GM18873 (cell line): ENCODE measurements around the gene SLC4A2.

Source experiments
- ATAC-seq: cut with Tn5 transposase; IDR thresholded peaks from one replicate; pipeline ENCODE4 v1.9.1; 2021; ENCODE audit warnings: mild to moderate bottlenecking, moderate library complexity, moderate number of reproducible peaks; ENCODE audit not compliant: unreplicated experiment, low FRiP score

Gene SLC4A2

DNA sequence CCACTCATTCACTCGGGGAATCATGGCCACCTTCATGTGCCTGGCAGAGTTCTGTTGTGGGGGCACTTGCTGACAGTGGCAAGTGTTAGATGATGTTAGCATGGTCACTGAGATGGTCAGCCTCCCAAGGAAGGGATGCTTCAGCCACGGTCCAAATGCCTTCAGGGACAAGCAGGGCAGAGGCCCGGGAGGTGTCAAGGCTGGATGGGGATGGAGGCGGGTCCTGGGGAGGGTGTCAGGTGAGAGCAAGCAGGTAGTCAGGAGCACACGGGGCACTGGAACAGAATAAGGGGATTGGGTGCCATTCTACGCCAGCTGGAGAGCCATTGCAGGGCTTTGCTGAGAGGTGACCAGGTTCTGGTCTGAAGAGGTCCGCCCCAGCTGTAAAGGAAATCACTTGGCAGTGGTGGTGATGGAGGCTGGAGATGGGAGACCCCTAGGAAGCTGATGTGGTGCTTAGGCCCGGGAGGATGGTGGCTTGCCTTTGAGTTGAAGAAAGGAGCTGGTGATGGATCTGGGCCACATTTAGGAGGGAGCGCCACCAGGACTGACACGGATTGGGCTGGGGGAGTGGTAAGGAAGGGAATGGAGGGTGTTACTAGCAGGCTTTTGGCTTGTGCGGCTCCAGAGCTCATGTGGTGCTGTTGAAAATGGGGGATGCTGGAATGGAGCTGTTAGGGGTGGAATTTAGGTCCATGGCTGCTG is 51.0 kb downstream of the SLC4A2 start:
- no peak for ATAC-seq

DNA sequence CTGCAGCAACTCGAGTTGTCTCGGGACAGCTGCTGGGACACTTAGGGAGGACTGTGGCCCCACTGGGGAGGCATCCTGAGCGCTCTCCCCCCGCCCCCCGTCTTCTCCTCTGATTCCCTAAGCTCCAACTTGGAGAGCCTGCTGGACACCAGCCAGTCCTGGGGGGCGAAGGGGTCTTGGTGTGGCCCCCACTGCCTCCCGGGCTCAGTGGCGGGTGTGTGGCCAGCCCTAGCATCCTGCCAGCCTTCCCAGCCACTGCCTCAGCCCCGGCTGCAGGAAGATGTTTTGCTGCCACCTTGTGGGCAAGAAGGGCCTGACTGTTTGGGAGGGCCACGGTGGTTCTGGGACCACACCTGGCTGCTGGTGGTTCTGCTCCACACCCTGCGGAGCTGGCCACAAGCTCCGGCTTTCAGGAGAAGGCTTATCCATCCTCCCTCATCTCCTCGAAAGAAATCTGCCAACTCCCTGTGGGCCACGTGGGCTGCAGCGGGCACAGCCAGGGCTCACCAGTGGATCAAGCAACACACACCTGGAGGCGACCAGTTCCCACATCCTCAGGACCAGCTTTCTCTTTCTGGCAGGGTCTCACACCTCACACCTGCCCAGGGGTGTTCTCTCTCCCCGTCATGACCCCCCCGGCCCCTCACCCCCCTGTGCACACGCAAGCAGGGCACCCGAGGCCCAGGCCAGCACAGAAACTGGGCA is 51.7 kb downstream of the SLC4A2 start:
- ATAC-seq: no peak

- ATAC-seq: no peak
Observed at GRCh38 chr7:151113344-151114150, 54.2 kb downstream of the SLC4A2 start.

DNA sequence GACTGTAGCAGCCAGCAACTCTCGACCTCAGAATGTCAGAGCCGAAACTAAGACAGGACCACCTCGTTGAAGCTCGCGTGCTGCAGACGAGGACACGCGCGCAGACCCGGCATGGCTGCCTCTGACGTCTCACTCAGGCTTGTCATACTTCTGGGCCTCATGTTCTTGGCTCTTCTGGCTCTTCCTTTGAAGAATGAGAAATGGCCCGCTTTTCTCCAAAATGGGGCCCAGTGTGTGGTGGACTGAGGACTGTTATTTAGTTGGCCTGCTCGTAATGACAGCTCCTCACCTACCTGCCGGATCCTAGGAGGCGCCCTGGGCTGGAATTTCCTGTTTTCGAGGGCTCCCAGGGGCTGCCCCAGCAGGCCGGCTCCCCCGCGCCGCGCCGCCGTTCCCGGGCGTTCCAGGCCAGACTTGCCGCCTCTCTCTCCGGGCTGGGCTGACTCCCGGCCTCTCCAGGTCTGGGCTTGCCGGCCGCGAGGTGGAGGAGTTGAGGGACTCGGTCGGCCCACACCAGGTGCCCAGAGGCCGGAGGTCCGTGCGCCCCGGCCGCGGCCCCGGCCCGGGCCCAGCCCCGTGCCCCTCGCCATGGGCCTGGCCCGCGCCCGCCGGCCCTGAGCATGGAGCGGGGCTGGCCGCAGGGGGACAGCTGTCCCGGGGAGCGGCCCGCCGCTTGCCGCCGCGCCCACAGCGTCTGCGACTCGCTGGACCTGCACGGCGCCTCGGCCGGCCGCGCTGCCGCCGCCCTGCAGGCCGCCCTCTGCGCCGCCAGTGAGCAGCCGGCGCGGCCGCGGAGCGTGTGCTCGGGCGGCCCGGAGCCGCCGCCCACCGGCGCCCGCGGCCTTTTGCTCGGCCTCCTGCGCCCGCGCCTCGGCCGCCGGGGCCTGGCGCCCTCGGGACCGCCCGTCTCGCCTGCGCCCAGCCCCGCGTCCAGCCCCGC is 55.0 kb downstream of the SLC4A2 start:
- ATAC-seq: no peak

DNA sequence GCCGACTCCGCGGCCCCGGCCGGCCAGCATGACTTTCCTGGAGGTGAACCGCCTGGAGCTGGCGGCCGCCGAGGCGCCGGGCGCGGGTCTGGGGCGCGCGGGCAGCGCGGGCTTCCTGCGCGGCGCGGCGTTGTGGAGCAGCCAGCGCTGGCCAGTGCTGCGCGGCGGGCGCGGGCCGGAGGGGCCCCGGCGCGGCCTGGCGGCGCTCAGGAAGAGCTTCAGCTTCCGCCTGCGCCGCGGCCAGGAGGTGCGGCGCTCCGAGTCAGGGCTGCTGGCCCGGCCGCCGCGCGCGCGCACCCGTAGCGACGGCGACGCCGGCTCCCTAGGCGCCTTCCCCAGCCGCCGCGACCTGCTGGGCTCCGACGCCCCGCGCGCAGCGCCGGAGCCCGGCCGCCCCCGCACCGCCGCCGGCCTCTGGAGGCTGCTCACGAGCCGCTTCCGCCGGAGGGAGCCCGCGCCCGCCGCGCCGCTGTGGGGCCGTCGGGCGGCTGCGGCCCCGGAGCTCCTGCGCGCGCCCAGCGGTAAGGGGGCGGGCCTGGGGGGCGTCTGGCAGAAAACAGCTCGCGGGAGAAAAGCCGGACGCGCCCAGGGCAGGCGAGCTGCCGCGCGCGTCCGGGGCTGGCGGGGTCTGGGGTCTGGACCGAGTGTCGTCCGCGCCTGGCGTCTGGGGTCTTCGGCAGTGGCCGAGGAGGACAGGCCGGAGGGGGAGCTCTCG is 55.9 kb downstream of the SLC4A2 start:
- ATAC-seq: no peak

DNA sequence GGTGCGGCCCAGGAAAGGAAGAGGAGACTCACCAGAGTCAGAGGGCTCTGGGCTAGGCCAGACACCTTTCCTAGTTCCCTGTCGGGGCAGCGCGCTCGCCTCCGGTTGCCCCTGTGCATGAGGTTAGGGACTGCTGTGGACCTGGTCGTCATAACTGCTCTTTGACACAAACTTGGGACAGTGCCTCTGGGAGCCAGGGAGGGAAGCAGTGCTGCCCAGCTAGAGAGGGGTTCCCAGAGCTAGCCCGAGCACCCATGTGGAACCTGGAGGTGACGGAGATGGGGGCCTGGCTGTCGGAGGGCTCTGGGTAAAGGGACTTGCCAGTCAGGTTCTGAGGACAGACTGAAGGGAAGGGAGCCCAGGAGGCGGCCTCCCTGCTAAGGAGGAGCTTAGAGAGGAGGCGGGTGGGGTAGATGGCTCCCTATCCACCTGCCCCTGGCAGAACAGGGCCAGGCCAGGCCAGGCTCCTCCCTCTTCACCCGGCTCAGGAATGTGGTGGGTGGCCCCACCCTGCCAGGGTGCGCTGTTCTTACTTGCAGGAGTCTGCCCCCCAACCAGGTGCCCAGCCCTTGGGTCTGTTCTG is 56.5 kb downstream of the SLC4A2 start:
- ATAC-seq: no peak

GRCh38 chr7:151116603-151117440 is 57.4 kb downstream of the SLC4A2 start:
- ATAC-seq: no peak

DNA sequence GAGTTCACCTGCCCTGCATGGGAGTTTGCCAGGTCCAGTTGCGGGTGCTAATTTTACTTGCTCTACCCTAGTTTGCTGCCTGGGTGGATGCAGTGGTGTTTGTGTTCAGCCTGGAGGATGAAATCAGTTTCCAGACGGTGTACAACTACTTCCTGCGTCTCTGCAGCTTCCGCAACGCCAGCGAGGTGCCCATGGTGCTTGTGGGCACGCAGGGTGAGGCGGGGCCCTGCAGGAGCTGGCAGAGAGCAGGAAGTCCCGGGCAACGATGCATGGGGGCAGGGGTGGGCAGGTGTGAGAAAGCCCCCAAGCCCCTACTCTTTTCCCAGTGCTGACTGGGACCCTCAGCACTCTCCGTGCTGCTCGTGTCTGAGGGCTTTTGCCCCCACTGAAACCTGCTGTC is 58.2 kb downstream of the SLC4A2 start:
- ATAC-seq: no peak

DNA sequence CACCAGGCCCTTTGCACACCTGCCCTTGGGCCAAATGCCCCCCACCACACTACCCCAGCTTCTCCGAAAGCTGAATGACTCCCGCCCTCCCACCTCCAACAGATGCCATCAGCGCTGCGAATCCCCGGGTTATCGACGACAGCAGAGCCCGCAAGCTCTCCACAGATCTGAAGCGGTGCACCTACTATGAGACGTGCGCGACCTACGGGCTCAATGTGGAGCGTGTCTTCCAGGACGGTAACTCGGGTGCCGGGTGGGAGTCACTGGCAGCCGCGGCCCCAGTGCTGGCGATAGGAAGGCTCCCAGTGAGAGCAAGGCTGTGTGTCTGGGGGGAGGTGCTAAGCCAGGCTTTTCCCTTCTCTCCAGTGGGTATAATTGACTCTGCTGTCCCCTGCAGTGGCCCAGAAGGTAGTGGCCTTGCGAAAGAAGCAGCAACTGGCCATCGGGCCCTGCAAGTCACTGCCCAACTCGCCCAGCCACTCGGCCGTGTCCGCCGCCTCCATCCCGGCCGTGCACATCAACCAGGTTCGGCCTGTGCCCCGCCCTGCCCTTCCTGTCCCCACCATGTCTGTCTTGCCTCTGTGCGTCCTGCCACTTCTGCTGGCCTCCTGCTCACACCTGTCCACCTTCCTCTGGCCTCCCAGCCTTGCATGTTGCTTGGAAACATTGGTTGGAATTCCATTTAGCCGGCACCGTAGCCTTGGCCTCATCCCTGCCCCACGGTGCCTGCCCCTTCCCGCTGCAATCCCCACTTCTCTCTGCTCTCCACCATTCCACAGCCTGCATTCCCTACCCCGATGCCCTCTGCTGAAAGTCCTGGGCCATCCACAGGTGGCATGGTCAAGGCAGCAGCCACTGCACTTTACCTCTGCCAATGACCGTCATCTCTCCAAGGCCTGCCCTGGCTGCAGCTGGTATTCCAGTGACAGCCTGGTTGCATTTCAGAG is 59.0 kb downstream of the SLC4A2 start:
- ATAC-seq: no peak

- no peak for ATAC-seq
Observed at GRCh38 chr7:151119055-151119415, 59.6 kb downstream of the SLC4A2 start.

DNA sequence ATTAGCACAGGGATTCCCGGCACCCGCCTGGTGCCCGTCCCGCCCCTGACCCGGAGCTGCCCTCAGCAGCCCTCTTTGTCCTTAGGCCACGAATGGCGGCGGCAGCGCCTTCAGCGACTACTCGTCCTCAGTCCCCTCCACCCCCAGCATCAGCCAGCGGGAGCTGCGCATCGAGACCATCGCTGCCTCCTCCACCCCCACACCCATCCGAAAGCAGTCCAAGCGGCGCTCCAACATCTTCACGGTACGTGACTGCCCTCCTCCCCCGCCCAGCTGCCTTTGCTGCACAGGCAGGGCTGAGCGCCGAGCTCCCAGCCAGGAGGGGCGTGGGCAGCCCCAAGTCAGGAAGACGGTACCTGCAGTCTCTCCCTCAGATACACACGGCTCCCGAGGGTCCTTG is 60.5 kb downstream of the SLC4A2 start:
- ATAC-seq: no peak

DNA sequence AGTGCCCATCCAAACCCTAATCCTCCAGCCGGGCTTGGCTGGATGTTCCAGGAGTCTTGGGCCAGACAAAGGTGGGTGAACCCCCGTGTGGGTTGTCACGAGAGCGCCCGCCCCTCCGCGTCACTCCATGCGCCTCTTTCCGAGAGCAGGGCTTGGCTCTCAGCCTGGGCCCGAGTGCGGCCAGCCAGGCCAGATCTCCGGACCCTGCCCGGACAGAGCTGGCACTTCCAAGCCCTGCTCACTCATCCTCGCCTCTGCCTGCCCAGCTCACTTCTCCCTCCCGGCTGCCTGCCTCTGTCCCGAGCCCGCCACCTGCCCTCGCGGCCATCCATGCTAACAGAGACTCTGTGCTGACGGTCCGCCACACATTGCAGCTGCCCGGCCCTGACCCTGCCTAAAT is 61.5 kb downstream of the SLC4A2 start:
- ATAC-seq: no peak

- ATAC-seq: no peak
Observed at GRCh38 chr7:151121380-151122170, 62.2 kb downstream of the SLC4A2 start.

- ATAC-seq: no peak
Observed at GRCh38 chr7:151122276-151122675, 62.9 kb downstream of the SLC4A2 start.

GRCh38 chr7:151122796-151123157 is 63.4 kb downstream of the SLC4A2 start:
- ATAC-seq: no peak

DNA sequence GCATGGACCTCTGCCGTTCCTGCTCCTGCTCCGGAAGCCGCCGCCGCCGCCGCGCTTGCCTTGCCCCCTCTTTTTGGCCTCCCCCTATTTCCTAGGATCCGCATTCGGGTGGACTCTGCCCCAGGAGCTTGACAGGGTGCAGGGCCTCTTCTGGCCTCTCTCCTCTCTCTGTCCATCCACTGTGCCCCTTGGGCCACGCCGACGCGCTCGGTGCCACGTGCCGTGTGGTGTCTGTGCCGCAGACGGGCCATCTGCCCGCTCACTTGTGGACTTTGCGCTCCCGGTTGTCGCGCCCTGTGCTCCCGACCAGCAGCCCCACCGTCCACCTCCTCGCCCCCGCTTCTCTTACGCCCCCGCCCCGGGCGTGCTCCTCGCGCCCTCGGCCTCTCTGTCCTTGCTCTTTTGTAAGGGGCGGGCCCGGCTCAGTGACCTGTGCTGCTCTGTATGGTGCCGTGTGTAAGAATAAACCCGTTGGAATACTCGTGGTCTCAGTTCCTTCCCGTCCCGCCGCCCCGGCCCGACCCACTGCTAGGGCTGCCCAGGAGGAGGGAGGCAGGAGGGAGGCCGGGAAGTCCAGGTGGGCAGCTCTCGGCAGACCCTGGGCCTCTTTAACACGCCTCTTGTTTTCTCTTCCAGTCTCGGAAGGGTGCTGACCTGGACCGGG is 63.9 kb downstream of the SLC4A2 start:
- ATAC-seq: no peak
